Left cardiac atrium (tissue), 4 donors: ENCODE data around the gene ABTB2. TPM values are rescaled to one million over a fixed set of nuclear protein-coding genes. Genes with fewer than 3 reads are reported as not detected.
A peak's percentile ranks its signal among the peaks of the same experiment; 100 is the strongest.

Experiments used
- ATAC-seq, 2 donors: fragments of 200-7000 bp; cut with Tn5 transposase; one replicate each; pipeline ENCODE4 v1.9.1; 2020; ENCODE audit warnings: mild to moderate bottlenecking in 2 of 2, moderate library complexity in 2 of 2
- DNase-seq: peaks from one replicate; pipeline ENCODE4 v3.0.0-alpha.2; 2020
- intact Hi-C, 2 donors: fragments of 100-400 bp; cut with DNase I; formaldehyde crosslinking; loops; one replicate each; pipeline versions ENCODE4 v1.14.1 to v1.15.1; 2022 to 2023
- total RNA-seq, 2 donors: library from RNA; stranded (reverse); fragmentation: NEBNext Ultra II Directional; extraction: Animal tissue kit (Norgen Biotek cat#: 25700); gene quantifications; one replicate each; pipeline ENCODE4 v1.2.1, GENCODE V29; 2021
- donor health status: DM: no; HTN: yes; CAD: no.
- donor health status: DM: no; HTN: yes; CAD: no; lungs with severe emphysema.
- donor health status: DM: yes; HTN: yes; CAD: no.
- donor health status: Dilated cardiomyopathy.

The ABTB2 gene
- total RNA-seq, 2 donors from 2014 or later, result 12.5 to 19.3 TPM

DNA sequence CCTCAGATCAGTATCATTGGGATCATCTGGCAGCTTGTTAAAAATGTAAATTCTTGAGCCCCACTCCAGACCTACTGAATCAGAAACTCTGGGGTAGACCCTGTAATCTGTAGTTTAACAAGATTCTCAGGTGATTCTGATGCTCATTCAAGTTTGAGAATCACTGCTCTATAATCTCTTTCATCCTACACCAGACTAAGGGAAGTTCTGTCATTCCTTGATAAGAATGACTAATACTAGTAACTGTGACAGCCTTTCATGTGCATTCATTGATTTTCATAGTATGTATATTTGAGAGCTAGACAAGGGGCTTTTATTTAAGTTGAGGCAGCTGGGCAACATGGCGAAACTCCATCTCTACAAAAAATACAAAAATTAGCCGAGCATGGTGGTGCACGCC, 222.4 kb downstream of the ABTB2 start:
- DNase-seq (no peak), ATAC-seq (no peak)
- intact Hi-C loops, result no loop called here

DNA sequence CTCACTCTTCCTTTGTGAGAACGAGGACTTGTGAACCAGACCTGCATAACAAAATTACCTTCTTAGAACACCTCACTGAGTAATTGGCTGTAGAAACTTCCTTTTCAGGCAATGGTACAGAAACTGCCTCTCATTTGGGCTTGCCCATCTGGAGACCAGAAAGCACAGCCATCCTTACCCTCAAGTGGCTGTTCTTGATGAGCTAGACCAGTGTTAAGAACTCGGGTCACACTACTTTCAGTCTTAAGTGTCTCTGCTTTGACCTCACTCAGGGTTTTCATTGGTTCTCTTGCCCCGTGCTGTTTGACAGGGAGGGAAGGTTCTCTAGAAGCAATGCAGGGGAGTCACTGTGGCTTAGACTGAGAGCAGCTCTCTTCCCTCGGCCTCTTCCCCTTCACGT, 223.0 kb downstream of the ABTB2 start:
- intact Hi-C loops, result no loop called here
- ATAC-seq (no peak), DNase-seq (no peak)

GRCh38 chr11:34132261-34132965, 225.4 kb downstream of the ABTB2 start:
- DNase-seq (no peak), ATAC-seq (peak; percentile 59 to 81)
- intact Hi-C loops, result no loop called here

- intact Hi-C loops, result no loop called here
- ATAC-seq, result no peak
- no peak for DNase-seq
Observed at GRCh38 chr11:34128824-34129223, 229.0 kb downstream of the ABTB2 start.

- intact Hi-C loops, result no loop called here
- ATAC-seq (no peak), DNase-seq (no peak)
Observed at GRCh38 chr11:34126959-34127848, 230.6 kb downstream of the ABTB2 start.

DNA sequence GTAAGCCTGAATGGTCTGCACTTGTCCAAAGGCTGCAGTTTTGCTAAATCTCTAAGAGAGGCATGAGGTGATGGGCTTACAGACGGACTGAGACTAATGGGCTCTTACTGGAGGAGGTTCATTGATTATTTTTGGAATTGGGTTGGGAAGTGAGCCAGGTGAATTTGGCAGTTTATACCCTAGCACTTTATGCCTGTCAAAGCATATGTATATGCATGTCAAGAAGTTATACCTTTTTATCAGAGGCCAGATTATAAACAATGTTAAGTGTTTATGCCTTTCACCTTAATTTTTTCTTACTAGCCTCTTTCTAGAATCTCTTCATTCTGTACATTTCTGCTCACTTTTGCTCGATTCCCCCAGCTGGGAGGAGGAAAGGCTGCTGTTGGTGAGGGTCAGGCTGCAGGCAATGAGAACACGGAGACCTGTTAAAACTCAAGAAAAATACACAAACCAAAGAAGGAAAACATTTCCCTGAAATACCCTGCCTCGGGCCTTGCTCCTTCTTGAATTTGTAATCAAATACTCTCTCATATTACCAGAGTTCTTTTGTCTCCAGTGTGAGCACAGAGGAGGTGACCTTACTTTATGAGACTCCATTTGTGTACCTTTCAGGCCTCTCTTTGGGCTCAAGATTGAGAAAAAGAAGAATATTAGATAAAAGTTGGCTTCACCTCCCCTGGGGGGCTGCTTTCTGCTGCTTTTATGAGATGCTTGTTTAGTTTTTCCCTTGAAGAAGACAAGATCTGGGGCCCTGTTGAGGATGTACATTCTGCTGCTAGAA, 232.7 kb downstream of the ABTB2 start:
- intact Hi-C loops, result no loop called here
- DNase-seq (no peak), ATAC-seq (no peak)

DNA sequence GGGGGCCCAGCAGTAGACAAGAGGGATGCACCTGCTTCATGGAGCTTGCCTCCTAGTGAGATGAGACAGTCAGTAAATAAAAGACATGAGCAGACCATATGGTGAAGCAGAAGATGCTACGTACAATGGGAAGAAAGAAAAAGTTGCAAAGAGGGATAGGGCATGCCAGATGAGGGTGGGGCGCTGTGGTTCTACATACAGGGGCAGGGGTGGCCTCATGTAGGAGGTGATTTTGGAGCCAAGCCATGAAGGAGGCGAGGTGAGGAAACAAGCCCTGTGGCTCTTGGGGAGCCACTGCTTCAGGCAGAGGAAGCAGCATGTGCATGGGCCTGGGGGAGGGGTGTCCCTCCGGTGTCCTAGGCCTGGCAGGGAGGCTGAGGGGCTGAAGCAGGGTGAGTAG, 237.2 kb downstream of the ABTB2 start:
- ATAC-seq, result no peak
- intact Hi-C loops, result no loop called here
- DNase-seq, result no peak

DNA sequence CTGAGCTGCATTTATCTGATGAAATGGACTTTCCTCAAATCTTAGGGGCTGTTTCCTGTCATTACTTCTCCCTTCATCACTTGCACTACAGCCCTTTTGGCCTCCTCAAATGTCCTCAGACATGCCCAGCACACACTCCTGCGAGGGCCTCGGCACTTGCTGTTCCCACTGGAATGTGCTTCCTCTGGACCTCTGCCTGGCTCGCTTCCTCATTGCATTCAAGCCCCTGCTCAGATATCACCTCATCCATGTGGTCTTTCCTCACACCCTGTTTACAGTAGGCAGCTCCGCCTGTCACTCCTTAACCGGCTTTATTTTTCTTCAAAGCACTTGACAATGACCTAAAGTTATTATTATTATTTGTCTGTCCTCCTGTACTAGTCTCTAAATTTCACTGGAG, 243.3 kb downstream of the ABTB2 start:
- ATAC-seq (no peak), DNase-seq (no peak)
- intact Hi-C loops, result no loop called here

GRCh38 chr11:34114014-34114413, 243.8 kb downstream of the ABTB2 start:
- intact Hi-C loops, result no loop called here
- no peak for DNase-seq
- peak in 1 of 2 donors; percentile 59 for ATAC-seq

DNA sequence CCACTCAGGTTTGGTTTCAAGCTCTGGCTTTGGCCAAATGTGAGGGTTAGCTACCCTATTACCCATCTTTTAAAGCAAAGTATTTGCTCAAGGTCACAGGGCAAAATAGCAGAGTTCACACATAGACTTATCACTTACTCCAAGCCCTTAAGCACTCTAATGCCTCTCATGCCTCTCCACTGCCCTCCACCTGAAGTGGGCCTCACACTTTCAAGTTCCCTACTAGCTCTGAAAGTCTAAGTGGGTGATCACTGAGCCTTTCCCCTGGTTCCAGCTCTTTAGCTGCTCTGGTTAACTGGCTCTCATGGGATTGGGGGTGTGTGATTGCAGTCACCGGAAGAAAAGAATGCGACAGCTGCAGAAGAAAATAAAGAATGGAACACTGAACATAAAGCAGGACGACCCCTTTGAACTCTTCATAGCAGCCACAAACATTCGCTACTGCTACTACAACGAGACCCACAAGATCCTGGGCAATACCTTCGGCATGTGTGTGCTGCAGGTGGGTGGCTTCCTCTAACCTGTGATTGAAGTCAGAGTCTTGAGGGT, 246.0 kb downstream of the ABTB2 start:
- intact Hi-C loops, result no loop called here
- ATAC-seq, result no peak

GRCh38 chr11:34105957-34106504, 251.8 kb downstream of the ABTB2 start:
- DNase-seq, result no peak
- peak in 1 of 2 donors; percentile 8 for ATAC-seq

More for the DNA sequence above, 246.0 kb downstream of the ABTB2 start:
- DNase-seq, result no peak

GRCh38 chr11:34105079-34105956, 252.5 kb downstream of the ABTB2 start, which contains the start of gene NAT10:
NAT10 (plus strand) TSS chr11:34105629; CDS start chr11:34108226, 2,597 bp downstream.
- peak; percentile 98 for DNase-seq
- intact Hi-C loops, result loop anchor here in 1 of 2 donors (2.0 to 10.0 kb wide), 2 partner anchors 53 to 111 kb away; no protein-coding TSS in a partner anchor
- ATAC-seq, result peak; percentile 98

More at GRCh38 chr11:34105957-34106504, 251.8 kb downstream of the ABTB2 start:
- intact Hi-C loops, result loop anchor here in 1 of 2 donors (2.0 to 10.0 kb wide), 2 partner anchors 53 to 111 kb away; no protein-coding TSS in a partner anchor

DNA sequence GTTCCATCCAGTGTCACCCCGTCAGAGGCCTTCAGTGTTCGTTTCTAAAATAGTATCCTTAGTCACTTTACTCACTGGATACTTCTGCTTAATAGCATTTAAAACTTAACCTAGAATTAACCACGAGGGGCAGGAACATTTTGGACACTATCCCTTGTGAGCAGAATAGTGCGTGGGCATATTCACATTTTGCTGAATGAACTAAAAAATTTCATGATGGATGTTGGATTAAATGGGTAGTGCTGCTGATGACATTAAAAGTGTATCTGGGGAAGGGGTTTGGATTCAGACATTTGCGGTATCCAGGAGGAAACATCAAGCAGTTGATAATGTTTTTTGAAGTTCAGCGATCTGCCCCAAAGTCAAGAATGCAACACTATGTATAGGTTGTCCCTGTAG, 253.1 kb downstream of the ABTB2 start:
- DNase-seq (no peak), ATAC-seq (no peak)
- intact Hi-C loops, result loop anchor here in 1 of 2 donors (2.0 to 10.0 kb wide), 2 partner anchors 52 to 110 kb away; no protein-coding TSS in a partner anchor

Other genes with a start within 250 kb of the ABTB2 start
- gene CAT, start 80.9 kb upstream of the ABTB2 start, total RNA-seq, result 100 to 1,000 TPM in 1 of 2 donors, 10 to 100 TPM in 1; 98.1 to 117 TPM
- gene ELF5, start 155.8 kb upstream of the ABTB2 start, total RNA-seq, result not detected